ENCODE data around the gene FADS3.

Gene FADS3

GRCh38 chr11:61891331-61892084 is at the start of gene FADS3:
FADS3 (minus strand) TSS chr11:61891545; CDS start chr11:61891381, 164 bp downstream.
- peak in 1 of 2 donors; percentile 17 for DNase-seq (ENCODE audit: low read depth in 2 of 2, low spot score in 1 of 2)

- DNase-seq (ENCODE audit: low read depth in 2 of 2, low spot score in 1 of 2) = no peak
Measured at GRCh38 chr11:61940466-61940865, 49.1 kb upstream of the FADS3 start.

- DNase-seq (ENCODE audit: low read depth in 2 of 2, low spot score in 1 of 2) = no peak
Measured at GRCh38 chr11:61935861-61936260, 44.5 kb upstream of the FADS3 start.

GRCh38 chr11:61930933-61931332 is 39.6 kb upstream of the FADS3 start:
- DNase-seq (ENCODE audit: low read depth in 2 of 2, low spot score in 1 of 2) = no peak

- no peak for DNase-seq (ENCODE audit: low read depth in 2 of 2, low spot score in 1 of 2)
Measured at GRCh38 chr11:61928606-61929005, 37.3 kb upstream of the FADS3 start.

GRCh38 chr11:61927501-61927900 is 36.2 kb upstream of the FADS3 start:
- DNase-seq (ENCODE audit: low read depth in 2 of 2, low spot score in 1 of 2) = no peak

- no peak for DNase-seq (ENCODE audit: low read depth in 2 of 2, low spot score in 1 of 2)
Measured at GRCh38 chr11:61926235-61926634, 34.9 kb upstream of the FADS3 start.

GRCh38 chr11:61925736-61926135 is 34.4 kb upstream of the FADS3 start:
- DNase-seq (ENCODE audit: low read depth in 2 of 2, low spot score in 1 of 2) = no peak

- no peak for DNase-seq (ENCODE audit: low read depth in 2 of 2, low spot score in 1 of 2)
Measured at GRCh38 chr11:61924064-61924455, 32.7 kb upstream of the FADS3 start.

- no peak for DNase-seq (ENCODE audit: low read depth in 2 of 2, low spot score in 1 of 2)
Measured at GRCh38 chr11:61923166-61924063, 32.1 kb upstream of the FADS3 start.

- DNase-seq (ENCODE audit: low read depth in 2 of 2, low spot score in 1 of 2) = no peak
Measured at GRCh38 chr11:61922539-61922938, 31.2 kb upstream of the FADS3 start.

GRCh38 chr11:61921446-61921845 is 30.1 kb upstream of the FADS3 start:
- DNase-seq (ENCODE audit: low read depth in 2 of 2, low spot score in 1 of 2) = no peak

- no peak for DNase-seq (ENCODE audit: low read depth in 2 of 2, low spot score in 1 of 2)
Measured at GRCh38 chr11:61919705-61920631, 28.6 kb upstream of the FADS3 start.

- DNase-seq (ENCODE audit: low read depth in 2 of 2, low spot score in 1 of 2) = no peak
Measured at GRCh38 chr11:61918938-61919704, 27.8 kb upstream of the FADS3 start.

- DNase-seq (ENCODE audit: low read depth in 2 of 2, low spot score in 1 of 2) = no peak
Measured at GRCh38 chr11:61918251-61918937, 27.0 kb upstream of the FADS3 start.

GRCh38 chr11:61917334-61918109 is 26.2 kb upstream of the FADS3 start, which contains the start of gene RAB3IL1:
RAB3IL1 (minus strand) TSS chr11:61917566; CDS start chr11:61917367, 199 bp downstream.
- DNase-seq (ENCODE audit: low read depth in 2 of 2, low spot score in 1 of 2) = no peak

GRCh38 chr11:61916737-61917333 is 25.5 kb upstream of the FADS3 start:
- no peak for DNase-seq (ENCODE audit: low read depth in 2 of 2, low spot score in 1 of 2)

GRCh38 chr11:61914471-61915171 is 23.3 kb upstream of the FADS3 start:
- DNase-seq (ENCODE audit: low read depth in 2 of 2, low spot score in 1 of 2) = no peak
